DOHH2 (cell line): ENCODE data around the gene PDE4D.

ENCODE experiments used
- EZH2phosphoT487 ChIP-seq: fragments of 200-600 bp; sonication (generic); IDR thresholded peaks from 2 replicates; pipeline ENCODE4 v1.6.1; 2017; ENCODE audit warnings: borderline replicate concordance, mild to moderate bottlenecking, antibody characterized with exemption, low read length, moderate library complexity, mixed read lengths
- TF ChIP-seq, protein P1 (sequence below): fragments of 200-600 bp; sonication (generic); IDR thresholded peaks from one replicate; pipeline ENCODE4 v1.5.1; 2014; ENCODE audit warnings: antibody characterized with exemption, mild to moderate bottlenecking, low read depth, low read length; ENCODE audit not compliant: poor library complexity, severe bottlenecking

DNA sequence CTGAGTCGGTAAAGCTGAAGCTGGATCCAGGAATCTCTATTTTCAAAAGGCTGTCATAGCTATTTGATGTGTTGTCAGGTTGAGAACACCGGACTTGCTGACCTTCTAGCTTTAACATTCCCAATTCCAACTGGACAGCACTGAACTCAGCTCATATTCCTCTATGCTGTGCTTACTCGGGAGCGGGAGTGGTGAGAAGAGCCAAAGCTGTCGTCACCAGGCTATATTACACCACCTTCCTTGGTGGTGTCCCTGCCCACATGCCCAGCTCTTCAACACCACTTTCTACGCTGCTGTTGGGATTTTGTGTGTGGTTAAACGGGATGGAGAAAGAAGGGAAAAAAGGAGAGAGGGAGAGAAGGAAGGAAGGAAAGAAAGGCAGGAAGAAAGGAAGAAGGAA lies 657.1 kb downstream of the PDE4D start:
- TF ChIP-seq, protein P1, sequence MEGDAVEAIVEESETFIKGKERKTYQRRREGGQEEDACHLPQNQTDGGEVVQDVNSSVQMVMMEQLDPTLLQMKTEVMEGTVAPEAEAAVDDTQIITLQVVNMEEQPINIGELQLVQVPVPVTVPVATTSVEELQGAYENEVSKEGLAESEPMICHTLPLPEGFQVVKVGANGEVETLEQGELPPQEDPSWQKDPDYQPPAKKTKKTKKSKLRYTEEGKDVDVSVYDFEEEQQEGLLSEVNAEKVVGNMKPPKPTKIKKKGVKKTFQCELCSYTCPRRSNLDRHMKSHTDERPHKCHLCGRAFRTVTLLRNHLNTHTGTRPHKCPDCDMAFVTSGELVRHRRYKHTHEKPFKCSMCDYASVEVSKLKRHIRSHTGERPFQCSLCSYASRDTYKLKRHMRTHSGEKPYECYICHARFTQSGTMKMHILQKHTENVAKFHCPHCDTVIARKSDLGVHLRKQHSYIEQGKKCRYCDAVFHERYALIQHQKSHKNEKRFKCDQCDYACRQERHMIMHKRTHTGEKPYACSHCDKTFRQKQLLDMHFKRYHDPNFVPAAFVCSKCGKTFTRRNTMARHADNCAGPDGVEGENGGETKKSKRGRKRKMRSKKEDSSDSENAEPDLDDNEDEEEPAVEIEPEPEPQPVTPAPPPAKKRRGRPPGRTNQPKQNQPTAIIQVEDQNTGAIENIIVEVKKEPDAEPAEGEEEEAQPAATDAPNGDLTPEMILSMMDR = no peak
- no peak for TF ChIP-seq EZH2phosphoT487
